ENCODE data around the gene F12.

The F12 gene

DNA sequence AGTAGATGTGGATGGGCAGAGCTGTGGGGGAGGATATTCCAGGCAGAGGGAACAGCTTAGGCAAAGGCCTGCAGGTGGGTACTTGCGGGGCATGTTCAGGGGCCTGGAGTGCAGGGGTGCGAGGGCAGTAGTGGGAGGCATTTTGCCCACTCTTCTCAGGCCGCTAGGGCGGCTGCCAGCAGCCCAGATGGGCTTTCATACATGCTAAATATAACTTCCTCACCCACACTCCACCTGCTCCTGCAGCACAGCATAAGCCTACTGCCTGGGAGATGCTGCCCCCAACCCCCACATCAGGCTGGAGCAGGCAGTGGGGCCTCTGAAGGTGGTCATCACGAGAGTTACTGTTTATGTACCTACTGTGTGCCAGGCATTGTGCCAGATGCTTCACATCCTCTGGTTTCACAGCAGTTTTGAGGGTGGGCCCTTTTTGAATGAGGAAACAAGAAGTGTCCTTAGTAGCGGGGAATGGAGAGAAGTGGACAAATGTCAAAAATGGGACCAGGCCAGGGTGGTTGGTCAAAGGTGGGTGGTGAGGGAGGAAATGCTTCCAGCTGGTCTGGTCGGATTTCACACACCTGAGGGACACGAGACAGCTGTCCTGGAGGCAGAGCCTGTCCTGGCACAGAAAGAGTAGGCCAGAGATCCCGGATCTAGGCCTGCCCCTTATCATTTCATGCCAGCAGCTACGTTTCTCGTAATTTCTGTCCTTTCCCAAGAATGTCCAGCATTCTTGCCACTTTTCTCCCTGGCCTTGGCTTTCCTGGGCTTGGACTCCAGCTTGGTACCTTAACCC, 39.5 kb downstream of the F12 start:
- peaks cover 7% of the 10 kb centered on the region for H3K79me2 ChIP-seq (ENCODE audit: control insufficient read depth, insufficient read depth, low read length, poor library complexity)
- H3K4me1 ChIP-seq (ENCODE audit: control insufficient read depth in 1 of 2, insufficient read depth in 2 of 2, low read length in 2 of 2), result peaks cover 16 to 17% of the 10 kb centered on the region in 2 experiments
- peak overlapping the region; percentile 26 for H3K4me3 ChIP-seq (ENCODE audit: low read depth, low read length)
- DNase-seq, result no peak
- no peak overlapping the region for H3K18ac ChIP-seq (ENCODE audit: low read length)
- H3K4me2 ChIP-seq (ENCODE audit: low read length), result no peak overlapping the region
- no peaks in the 10 kb centered on the region for H3K36me3 ChIP-seq (ENCODE audit: control insufficient read depth in 1 of 2, insufficient read depth in 2 of 2, low read length in 2 of 2)
- H3K27ac ChIP-seq (ENCODE audit: low read depth, low read length), result no peak overlapping the region
- WGBS (ENCODE audit: extremely low coverage, insufficient coverage, insufficient read length), result no CpG with 5 or more reads among the region's 11 CpGs
- no peak overlapping the region for H3K23ac ChIP-seq (ENCODE audit: low read length)
- no peak overlapping the region for H2BK12ac ChIP-seq (ENCODE audit: low read length)
- H2AK5ac ChIP-seq (ENCODE audit: low read length), result no peak overlapping the region
- no peak overlapping the region for H2BK120ac ChIP-seq (ENCODE audit: insufficient read depth, low read length, poor library complexity)
- H3K9me3 ChIP-seq (ENCODE audit: insufficient read depth, low read depth, low read length), result no peaks in the 10 kb centered on the region
- no peak overlapping the region for H3K9ac ChIP-seq (ENCODE audit: low read length)
- H3K79me1 ChIP-seq (ENCODE audit: low read length), result peaks cover 14% of the 10 kb centered on the region
- H4K8ac ChIP-seq (ENCODE audit: low read depth, low read length), result no peak overlapping the region
- no peak overlapping the region for H4K91ac ChIP-seq (ENCODE audit: low read depth, low read length)
- H2BK5ac ChIP-seq (ENCODE audit: low read depth, low read length, poor library complexity), result no peak overlapping the region
- H2AFZ ChIP-seq (ENCODE audit: insufficient read depth, low read length, poor library complexity), result no peak overlapping the region
- no peak overlapping the region for H4K12ac ChIP-seq (ENCODE audit: low read depth, low read length)
- no peaks in the 10 kb centered on the region for H3K27me3 ChIP-seq (ENCODE audit: insufficient read depth, low read length)
- H3K4ac ChIP-seq (ENCODE audit: low read depth, low read length), result no peak overlapping the region
- H3K14ac ChIP-seq (ENCODE audit: low read length), result no peak overlapping the region

DNA sequence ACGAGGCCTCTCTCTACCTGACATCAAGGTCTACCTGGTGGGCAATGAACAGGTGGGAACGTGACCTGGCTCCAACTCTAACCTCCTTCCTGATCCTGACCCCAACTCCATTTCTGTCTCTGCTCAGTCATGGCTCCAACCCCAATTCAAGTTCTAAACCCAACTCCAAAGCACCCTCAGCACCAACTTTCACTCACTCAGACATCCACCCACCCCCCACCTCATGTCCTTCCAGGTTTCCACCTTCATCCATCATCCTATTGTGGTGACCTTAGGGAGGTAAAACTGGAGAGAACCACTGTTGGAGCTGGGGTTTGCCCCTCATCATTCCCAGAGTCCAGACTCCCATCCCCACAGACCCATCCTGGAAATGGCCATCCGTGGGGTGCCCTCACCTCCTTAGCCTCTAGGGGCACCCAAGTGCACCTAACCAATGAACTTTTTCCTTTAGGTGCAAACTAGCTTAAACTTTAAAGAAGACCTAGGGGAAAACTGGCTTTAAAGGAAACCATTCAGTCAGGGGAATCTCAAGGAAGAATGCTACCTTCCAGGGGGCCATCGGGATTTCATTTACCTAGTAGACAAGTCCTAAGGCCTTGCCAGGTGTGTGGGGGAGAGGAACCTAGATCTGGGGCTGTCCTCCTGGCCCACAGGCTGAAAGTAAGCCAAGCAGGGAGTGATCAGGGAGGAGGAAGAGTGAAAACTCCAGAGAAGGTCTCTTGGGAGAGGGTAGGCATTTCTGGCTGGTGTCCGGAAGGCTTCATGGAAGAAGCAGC, 40.3 kb downstream of the F12 start:
- H3K4me1 ChIP-seq (ENCODE audit: control insufficient read depth in 1 of 2, insufficient read depth in 2 of 2, low read length in 2 of 2), result peaks cover 16 to 17% of the 10 kb centered on the region in 2 experiments
- H3K23ac ChIP-seq (ENCODE audit: low read length), result no peak overlapping the region
- H3K4me3 ChIP-seq (ENCODE audit: low read depth, low read length), result peak overlapping the region; percentile 26
- no peak overlapping the region for H4K91ac ChIP-seq (ENCODE audit: low read depth, low read length)
- no peaks in the 10 kb centered on the region for H3K27me3 ChIP-seq (ENCODE audit: insufficient read depth, low read length)
- no peak overlapping the region for H3K18ac ChIP-seq (ENCODE audit: low read length)
- H2BK5ac ChIP-seq (ENCODE audit: low read depth, low read length, poor library complexity), result no peak overlapping the region
- no peak overlapping the region for H4K8ac ChIP-seq (ENCODE audit: low read depth, low read length)
- H2AK5ac ChIP-seq (ENCODE audit: low read length), result no peak overlapping the region
- WGBS (ENCODE audit: extremely low coverage, insufficient coverage, insufficient read length), result no CpG with 5 or more reads among the region's 5 CpGs
- H2AFZ ChIP-seq (ENCODE audit: insufficient read depth, low read length, poor library complexity), result no peak overlapping the region
- H3K79me2 ChIP-seq (ENCODE audit: control insufficient read depth, insufficient read depth, low read length, poor library complexity), result peaks cover 7% of the 10 kb centered on the region
- H3K9me3 ChIP-seq (ENCODE audit: insufficient read depth, low read depth, low read length), result no peaks in the 10 kb centered on the region
- H2BK120ac ChIP-seq (ENCODE audit: insufficient read depth, low read length, poor library complexity), result no peak overlapping the region
- DNase-seq, result peak in 1 of 2 donors; percentile 30
- no peaks in the 10 kb centered on the region for H3K36me3 ChIP-seq (ENCODE audit: control insufficient read depth in 1 of 2, insufficient read depth in 2 of 2, low read length in 2 of 2)
- no peak overlapping the region for H3K14ac ChIP-seq (ENCODE audit: low read length)
- no peak overlapping the region for H3K27ac ChIP-seq (ENCODE audit: low read depth, low read length)
- H2BK12ac ChIP-seq (ENCODE audit: low read length), result no peak overlapping the region
- H3K4me2 ChIP-seq (ENCODE audit: low read length), result no peak overlapping the region
- no peak overlapping the region for H3K9ac ChIP-seq (ENCODE audit: low read length)
- peaks cover 14% of the 10 kb centered on the region for H3K79me1 ChIP-seq (ENCODE audit: low read length)
- no peak overlapping the region for H3K4ac ChIP-seq (ENCODE audit: low read depth, low read length)
- H4K12ac ChIP-seq (ENCODE audit: low read depth, low read length), result no peak overlapping the region

DNA sequence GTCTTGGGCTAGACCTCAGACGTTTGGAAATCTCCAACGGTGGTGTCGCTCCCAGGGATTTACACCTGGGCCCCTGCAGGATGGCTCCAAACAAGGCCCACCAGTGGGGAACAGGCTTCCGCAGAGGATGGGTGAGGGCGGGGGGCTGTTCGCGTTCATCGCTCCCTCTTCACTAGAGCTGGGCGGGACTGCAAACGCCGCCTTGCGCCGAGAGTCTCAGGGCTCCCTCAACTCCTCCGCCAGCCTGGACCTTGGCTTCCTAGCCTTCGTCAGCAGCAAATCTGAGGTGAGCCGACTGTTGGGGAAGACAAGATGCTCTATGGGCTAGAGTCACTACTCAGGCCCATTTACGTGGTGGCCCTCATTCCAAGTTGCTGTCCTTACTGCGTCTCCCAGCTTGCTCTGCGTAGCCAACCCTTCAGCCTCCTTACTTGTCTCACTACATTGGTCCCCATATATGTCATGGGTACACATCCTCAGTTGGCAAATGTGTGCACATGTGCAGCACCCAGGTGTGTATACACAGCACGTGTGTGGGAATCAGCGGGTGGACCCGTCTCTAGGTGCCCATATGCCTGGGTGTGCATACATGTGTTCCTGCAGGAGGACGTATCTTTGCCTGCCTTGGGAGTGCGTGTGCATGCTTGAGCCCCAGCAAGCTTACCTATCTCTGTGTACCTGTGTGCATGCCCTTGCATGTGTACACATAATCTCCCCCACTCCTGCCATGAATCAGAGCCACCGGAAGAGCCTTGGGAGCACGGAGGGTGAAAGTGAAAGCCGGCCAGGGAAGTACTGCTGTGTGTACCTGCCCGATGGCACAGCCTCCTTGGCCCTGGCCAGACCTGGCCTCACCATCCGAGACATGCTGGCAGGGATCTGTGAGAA, 41.1 kb downstream of the F12 start:
- H2BK12ac ChIP-seq (ENCODE audit: low read length), result no peak overlapping the region
- DNase-seq, result no peak
- H3K14ac ChIP-seq (ENCODE audit: low read length), result no peak overlapping the region
- WGBS (ENCODE audit: extremely low coverage, insufficient coverage, insufficient read length), result no CpG with 5 or more reads among the region's 29 CpGs
- H4K12ac ChIP-seq (ENCODE audit: low read depth, low read length), result no peak overlapping the region
- no peak overlapping the region for H3K4me3 ChIP-seq (ENCODE audit: low read depth, low read length)
- no peak overlapping the region for H3K4ac ChIP-seq (ENCODE audit: low read depth, low read length)
- peaks cover 16 to 17% of the 10 kb centered on the region in 2 experiments for H3K4me1 ChIP-seq (ENCODE audit: control insufficient read depth in 1 of 2, insufficient read depth in 2 of 2, low read length in 2 of 2)
- no peak overlapping the region for H3K27ac ChIP-seq (ENCODE audit: low read depth, low read length)
- H3K9ac ChIP-seq (ENCODE audit: low read length), result no peak overlapping the region
- H2AK5ac ChIP-seq (ENCODE audit: low read length), result no peak overlapping the region
- peaks cover 7% of the 10 kb centered on the region for H3K79me2 ChIP-seq (ENCODE audit: control insufficient read depth, insufficient read depth, low read length, poor library complexity)
- no peak overlapping the region for H2BK120ac ChIP-seq (ENCODE audit: insufficient read depth, low read length, poor library complexity)
- H2AFZ ChIP-seq (ENCODE audit: insufficient read depth, low read length, poor library complexity), result no peak overlapping the region
- no peak overlapping the region for H4K91ac ChIP-seq (ENCODE audit: low read depth, low read length)
- no peaks in the 10 kb centered on the region for H3K9me3 ChIP-seq (ENCODE audit: insufficient read depth, low read depth, low read length)
- no peak overlapping the region for H2BK5ac ChIP-seq (ENCODE audit: low read depth, low read length, poor library complexity)
- no peak overlapping the region for H4K8ac ChIP-seq (ENCODE audit: low read depth, low read length)
- no peak overlapping the region for H3K18ac ChIP-seq (ENCODE audit: low read length)
- no peak overlapping the region for H3K4me2 ChIP-seq (ENCODE audit: low read length)
- no peaks in the 10 kb centered on the region for H3K27me3 ChIP-seq (ENCODE audit: insufficient read depth, low read length)
- no peak overlapping the region for H3K23ac ChIP-seq (ENCODE audit: low read length)
- no peaks in the 10 kb centered on the region for H3K36me3 ChIP-seq (ENCODE audit: control insufficient read depth in 1 of 2, insufficient read depth in 2 of 2, low read length in 2 of 2)
- peaks cover 14% of the 10 kb centered on the region for H3K79me1 ChIP-seq (ENCODE audit: low read length)

DNA sequence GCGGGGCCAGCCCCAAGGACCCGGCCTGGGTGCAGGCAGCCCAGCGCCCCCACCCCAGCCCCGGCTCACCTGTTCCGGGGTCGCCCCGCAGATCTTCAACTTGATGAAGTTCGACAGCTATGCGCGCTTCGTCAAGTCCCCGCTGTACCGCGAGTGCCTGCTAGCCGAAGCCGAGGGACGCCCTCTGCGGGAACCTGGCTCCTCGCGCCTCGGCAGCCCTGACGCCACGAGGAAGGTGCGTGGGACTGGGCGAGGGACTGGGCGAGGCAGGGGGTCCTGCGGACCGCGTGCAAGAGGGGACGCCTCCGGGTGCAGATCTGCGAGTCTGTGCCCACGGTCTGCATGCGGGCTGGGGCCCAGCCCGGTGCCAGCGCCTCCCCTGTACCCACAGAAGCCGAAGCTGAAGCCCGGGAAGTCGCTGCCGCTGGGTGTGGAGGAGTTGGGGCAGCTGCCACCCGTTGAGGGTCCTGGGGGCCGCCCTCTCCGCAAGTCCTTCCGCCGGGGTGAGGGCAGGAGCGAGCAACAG, 42.0 kb downstream of the F12 start:
- Histone ChIP-seq H4K8ac (ENCODE audit: low read depth, low read length) (peak overlapping the region; percentile 35), H3K4ac (ENCODE audit: low read depth, low read length) (no peak overlapping the region), H3K9me3 (ENCODE audit: insufficient read depth, low read depth, low read length) (no peaks in the 10 kb centered on the region), H3K4me3 (ENCODE audit: low read depth, low read length) (peak overlapping the region; percentile 52), H3K79me1 (ENCODE audit: low read length) (peaks cover 18% of the 10 kb centered on the region), H3K4me2 (ENCODE audit: low read length) (peak overlapping the region; percentile 74), H3K18ac (ENCODE audit: low read length) (peak overlapping the region; percentile 34), H2BK5ac (ENCODE audit: low read depth, low read length, poor library complexity) (no peak overlapping the region), H4K12ac (ENCODE audit: low read depth, low read length) (peak overlapping the region; percentile 1), H3K79me2 (ENCODE audit: control insufficient read depth, insufficient read depth, low read length, poor library complexity) (peaks cover 10% of the 10 kb centered on the region), H3K27me3 (ENCODE audit: insufficient read depth, low read length) (no peaks in the 10 kb centered on the region), H2BK120ac (ENCODE audit: insufficient read depth, low read length, poor library complexity) (no peak overlapping the region), H3K4me1 (ENCODE audit: control insufficient read depth in 1 of 2, insufficient read depth in 2 of 2, low read length in 2 of 2) (peaks cover 17 to 21% of the 10 kb centered on the region in 2 experiments), H3K27ac (ENCODE audit: low read depth, low read length) (no peak overlapping the region), H3K14ac (ENCODE audit: low read length) (peak overlapping the region; percentile 5), H3K23ac (ENCODE audit: low read length) (no peak overlapping the region), H3K36me3 (ENCODE audit: control insufficient read depth in 1 of 2, insufficient read depth in 2 of 2, low read length in 2 of 2) (no peaks in the 10 kb centered on the region), H3K9ac (ENCODE audit: low read length) (no peak overlapping the region), H2AK5ac (ENCODE audit: low read length) (no peak overlapping the region), H4K91ac (ENCODE audit: low read depth, low read length) (no peak overlapping the region), H2AFZ (ENCODE audit: insufficient read depth, low read length, poor library complexity) (peak overlapping the region; percentile 62), H2BK12ac (ENCODE audit: low read length) (no peak overlapping the region)
- WGBS (ENCODE audit: extremely low coverage, insufficient coverage, insufficient read length), result no CpG with 5 or more reads among the region's 46 CpGs
- DNase-seq, result no peak
